Measurements from ENCODE around the gene ATPAF1.
"Not testable (repeated sequence)": the region's sequence is repeated elsewhere in the genome, so short reads cannot be mapped to it uniquely, and the experiment has no call there.

Gene ATPAF1

GRCh38 chr1:46672696-46673095 lies 4.5 kb upstream of the ATPAF1 start:
- H4K20me1 ChIP-seq (ENCODE audit: insufficient read depth, low read length): no peaks in the 10 kb centered on the region
- H3K79me2 ChIP-seq (ENCODE audit: low read length): peaks cover 1% of the 10 kb centered on the region
- no peak overlapping the region for H3K4me2 ChIP-seq (ENCODE audit: low read length)
- no peaks in the 10 kb centered on the region for H3K9me3 ChIP-seq (ENCODE audit: insufficient read depth, low read length)
- H3K4me1 ChIP-seq (ENCODE audit: low read length): peaks cover 3% of the 10 kb centered on the region; the same call in 1 of the 2 replicates
- H3K9ac ChIP-seq (ENCODE audit: low read length): no peak overlapping the region
- H3K27me3 ChIP-seq (ENCODE audit: low read depth, low read length): no peaks in the 10 kb centered on the region
- no peak for TF ChIP-seq EZH2phosphoT487 (IDR thresholded peaks at IDR 0.05; ENCODE audit: low read depth)
- no peak for TF ChIP-seq CTCF (IDR thresholded peaks at IDR 0.05; ENCODE audit: low read depth, low read length)
- H3K4me3 ChIP-seq (ENCODE audit: low read length): no peak overlapping the region
- H3K36me3 ChIP-seq (replicated peaks; ENCODE audit: low read depth, low read length): peaks cover 2% of the 10 kb centered on the region
- no peak overlapping the region for H2AFZ ChIP-seq (ENCODE audit: low read depth, low read length)
- H3K27ac ChIP-seq (ENCODE audit: low read length): no peak overlapping the region

- Histone ChIP-seq H2AFZ (ENCODE audit: low read depth, low read length) (no peak within 1 kb of the TSS), H4K20me1 (ENCODE audit: insufficient read depth, low read length) (no peaks in the 10 kb centered on the region), H3K36me3 (replicated peaks; ENCODE audit: low read depth, low read length) (no peaks in the 10 kb centered on the region), H3K79me2 (ENCODE audit: low read length) (peaks cover 11% of the 10 kb centered on the region), H3K9me3 (ENCODE audit: insufficient read depth, low read length) (no peaks in the 10 kb centered on the region), H3K4me1 (ENCODE audit: low read length) (peaks cover 9% of the 10 kb centered on the region), H3K4me2 (ENCODE audit: low read length) (no peak within 1 kb of the TSS), H3K27ac (ENCODE audit: low read length) (no peak within 1 kb of the TSS), H3K9ac (ENCODE audit: low read length) (no peak within 1 kb of the TSS), H3K4me3 (ENCODE audit: low read length) (no peak within 1 kb of the TSS), H3K27me3 (ENCODE audit: low read depth, low read length) (no peaks in the 10 kb centered on the region)
- TF ChIP-seq EZH2phosphoT487 (IDR thresholded peaks at IDR 0.05; ENCODE audit: low read depth): no peak
- TF ChIP-seq CTCF (IDR thresholded peaks at IDR 0.05; ENCODE audit: low read depth, low read length): no peak
These were observed 3.4 kb upstream of the ATPAF1 start, which contains the start of gene TEX38 for GRCh38 chr1:46671554-46671953. Gene TEX38, plus strand, starts transcription at chr1:46671854. Its CDS starts 81 bp downstream, at chr1:46671935.

- no peaks in the 10 kb centered on the region for H3K36me3 ChIP-seq (replicated peaks; ENCODE audit: low read depth, low read length)
- no peak overlapping the region for H2AFZ ChIP-seq (ENCODE audit: low read depth, low read length)
- no peak overlapping the region for H3K9ac ChIP-seq (ENCODE audit: low read length)
- no peak overlapping the region for H3K4me3 ChIP-seq (ENCODE audit: low read length)
- H3K27me3 ChIP-seq (ENCODE audit: low read depth, low read length): no peaks in the 10 kb centered on the region
- peaks cover 9% of the 10 kb centered on the region for H3K4me1 ChIP-seq (ENCODE audit: low read length)
- no peaks in the 10 kb centered on the region for H3K9me3 ChIP-seq (ENCODE audit: insufficient read depth, low read length)
- H4K20me1 ChIP-seq (ENCODE audit: insufficient read depth, low read length): no peaks in the 10 kb centered on the region
- TF ChIP-seq CTCF (IDR thresholded peaks at IDR 0.05; ENCODE audit: low read depth, low read length) (no peak), EZH2phosphoT487 (IDR thresholded peaks at IDR 0.05; ENCODE audit: low read depth) (no peak)
- peaks cover 13% of the 10 kb centered on the region for H3K79me2 ChIP-seq (ENCODE audit: low read length)
- H3K27ac ChIP-seq (ENCODE audit: low read length): no peak overlapping the region
- H3K4me2 ChIP-seq (ENCODE audit: low read length): no peak overlapping the region
These were observed 2.0 kb upstream of the ATPAF1 start for GRCh38 chr1:46670134-46670533.

GRCh38 chr1:46665983-46666382 lies 2.2 kb downstream of the ATPAF1 start:
- Histone ChIP-seq H3K4me1 (ENCODE audit: low read length) (peaks cover 9% of the 10 kb centered on the region), H4K20me1 (ENCODE audit: insufficient read depth, low read length) (no peaks in the 10 kb centered on the region), H3K9me3 (ENCODE audit: insufficient read depth, low read length) (no peaks in the 10 kb centered on the region), H3K4me3 (ENCODE audit: low read length) (no peak overlapping the region), H3K79me2 (ENCODE audit: low read length) (peaks cover 13% of the 10 kb centered on the region), H3K27ac (ENCODE audit: low read length) (no peak overlapping the region), H3K36me3 (replicated peaks; ENCODE audit: low read depth, low read length) (peaks cover 2% of the 10 kb centered on the region), H3K27me3 (ENCODE audit: low read depth, low read length) (no peaks in the 10 kb centered on the region), H3K4me2 (ENCODE audit: low read length) (no peak overlapping the region), H2AFZ (ENCODE audit: low read depth, low read length) (no peak overlapping the region), H3K9ac (ENCODE audit: low read length) (no peak overlapping the region)
- TF ChIP-seq EZH2phosphoT487 (IDR thresholded peaks at IDR 0.05; ENCODE audit: low read depth) (no peak), CTCF (IDR thresholded peaks at IDR 0.05; ENCODE audit: low read depth, low read length) (no peak)

- H3K9me3 ChIP-seq (ENCODE audit: insufficient read depth, low read length); H4K20me1 ChIP-seq (ENCODE audit: insufficient read depth, low read length); H3K4me1 ChIP-seq (ENCODE audit: low read length); H3K36me3 ChIP-seq (replicated peaks; ENCODE audit: low read depth, low read length); H3K27ac ChIP-seq (ENCODE audit: low read length); H2AFZ ChIP-seq (ENCODE audit: low read depth, low read length); H3K27me3 ChIP-seq (ENCODE audit: low read depth, low read length); H3K4me3 ChIP-seq (ENCODE audit: low read length); H3K9ac ChIP-seq (ENCODE audit: low read length); H3K4me2 ChIP-seq (ENCODE audit: low read length): not testable (repeated sequence)
- H3K79me2 ChIP-seq (ENCODE audit: low read length): peaks cover 13% of the 10 kb centered on the region
These were observed 5.2 kb downstream of the ATPAF1 start for GRCh38 chr1:46662919-46663318.

GRCh38 chr1:46660116-46660515 lies 8.0 kb downstream of the ATPAF1 start:
- not testable (repeated sequence) for H4K20me1 ChIP-seq (ENCODE audit: insufficient read depth, low read length); H2AFZ ChIP-seq (ENCODE audit: low read depth, low read length); H3K4me1 ChIP-seq (ENCODE audit: low read length); H3K9ac ChIP-seq (ENCODE audit: low read length); H3K79me2 ChIP-seq (ENCODE audit: low read length); H3K4me2 ChIP-seq (ENCODE audit: low read length); H3K27me3 ChIP-seq (ENCODE audit: low read depth, low read length); H3K4me3 ChIP-seq (ENCODE audit: low read length); H3K9me3 ChIP-seq (ENCODE audit: insufficient read depth, low read length); H3K27ac ChIP-seq (ENCODE audit: low read length)
- H3K36me3 ChIP-seq (replicated peaks; ENCODE audit: low read depth, low read length): peaks cover 12% of the 10 kb centered on the region
